ENCODE results near the gene ROR1. TPM values are rescaled to one million over a fixed set of nuclear protein-coding genes. Genes with fewer than 3 reads are reported as not detected.

ROR1 gene
- total RNA-seq, 1 experiment from 2014 or later: 2.7 TPM

DNA sequence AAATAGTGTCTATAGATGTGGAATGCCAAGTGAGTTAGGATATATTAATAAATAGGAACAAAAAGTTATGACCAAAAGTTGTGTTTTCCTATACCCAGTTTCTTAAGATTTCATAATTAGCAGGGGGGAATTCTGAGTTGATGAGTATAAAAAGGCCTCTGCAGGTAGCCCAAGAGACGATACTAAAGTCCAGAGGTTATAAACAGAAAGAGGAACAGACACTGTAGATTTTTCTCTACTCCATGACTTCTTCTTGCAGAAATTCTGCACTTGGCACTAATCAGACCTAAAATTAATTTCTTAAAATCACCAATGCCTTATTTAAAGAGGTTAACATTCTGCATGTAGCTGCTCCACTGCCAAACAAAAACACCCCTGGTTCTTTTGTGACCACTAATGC, 62.6 kb downstream of the ROR1 start:
- H3K9me3 ChIP-seq (ENCODE audit: control insufficient read depth in 1 of 2, insufficient read depth in 1 of 2, low read depth in 1 of 2, low read length in 2 of 2): no peaks in the 10 kb centered on the region
- H3K4me1 ChIP-seq (ENCODE audit: control insufficient read depth in 1 of 2, insufficient read depth in 2 of 2, low read length in 2 of 2): no peaks in the 10 kb centered on the region
- H2AFZ ChIP-seq (ENCODE audit: low read depth, low read length, poor library complexity, severe bottlenecking): no peak overlapping the region
- ChIA-PET POLR2A (no interaction called here), RAD21 (ENCODE audit: low non-redundant PET in 1 of 2, low total read pairs in 2 of 2, uncharacterized antibody in 2 of 2, unreplicated experiment in 2 of 2) (no interaction called here), CTCF (no interaction called here)
- H3K36me3 ChIP-seq (ENCODE audit: control insufficient read depth in 1 of 2, insufficient read depth in 2 of 2, low read length in 2 of 2): no peaks in the 10 kb centered on the region
- H3K4me2 ChIP-seq (ENCODE audit: low read length): no peak overlapping the region
- no peaks in the 10 kb centered on the region for H3K79me2 ChIP-seq (ENCODE audit: insufficient read depth, low read length)
- no peak overlapping the region for H3K9ac ChIP-seq (ENCODE audit: low read length)
- no TSS peak for BruUV-seq (replicated peaks)
- no peak for TF ChIP-seq TCF7L2 (IDR thresholded peaks at IDR 0.05; ENCODE audit: borderline replicate concordance, extremely low read depth, insufficient read depth, insufficient read length)
- no peak for TF ChIP-seq POLR2A (IDR thresholded peaks at IDR 0.05; ENCODE audit: borderline replicate concordance, extremely low read depth, insufficient read depth, insufficient read length)
- TF ChIP-seq EZH2 (IDR thresholded peaks at IDR 0.05): no peak
- TF ChIP-seq CEBPB (IDR thresholded peaks at IDR 0.05; ENCODE audit: low read depth): no peak
- TF ChIP-seq EZH2phosphoT487 (IDR thresholded peaks at IDR 0.05; ENCODE audit: borderline replicate concordance): no peak
- TF ChIP-seq ZNF274 (IDR thresholded peaks at IDR 0.05; ENCODE audit: low read depth, low read length): no peak
- TF ChIP-seq, protein P1, sequence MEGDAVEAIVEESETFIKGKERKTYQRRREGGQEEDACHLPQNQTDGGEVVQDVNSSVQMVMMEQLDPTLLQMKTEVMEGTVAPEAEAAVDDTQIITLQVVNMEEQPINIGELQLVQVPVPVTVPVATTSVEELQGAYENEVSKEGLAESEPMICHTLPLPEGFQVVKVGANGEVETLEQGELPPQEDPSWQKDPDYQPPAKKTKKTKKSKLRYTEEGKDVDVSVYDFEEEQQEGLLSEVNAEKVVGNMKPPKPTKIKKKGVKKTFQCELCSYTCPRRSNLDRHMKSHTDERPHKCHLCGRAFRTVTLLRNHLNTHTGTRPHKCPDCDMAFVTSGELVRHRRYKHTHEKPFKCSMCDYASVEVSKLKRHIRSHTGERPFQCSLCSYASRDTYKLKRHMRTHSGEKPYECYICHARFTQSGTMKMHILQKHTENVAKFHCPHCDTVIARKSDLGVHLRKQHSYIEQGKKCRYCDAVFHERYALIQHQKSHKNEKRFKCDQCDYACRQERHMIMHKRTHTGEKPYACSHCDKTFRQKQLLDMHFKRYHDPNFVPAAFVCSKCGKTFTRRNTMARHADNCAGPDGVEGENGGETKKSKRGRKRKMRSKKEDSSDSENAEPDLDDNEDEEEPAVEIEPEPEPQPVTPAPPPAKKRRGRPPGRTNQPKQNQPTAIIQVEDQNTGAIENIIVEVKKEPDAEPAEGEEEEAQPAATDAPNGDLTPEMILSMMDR (IDR thresholded peaks at IDR 0.05 in 2 of 3, conservative IDR thresholded peaks at IDR 0.05 in 1 of 3; ENCODE audit: borderline replicate concordance in 1 of 3, insufficient read depth in 1 of 3, low read depth in 2 of 3, low read length in 2 of 3): no peak
- DNase-seq (ENCODE audit: low read depth, low spot score) (no peak), ATAC-seq (no peak)
- no peaks in the 10 kb centered on the region for H4K20me1 ChIP-seq (ENCODE audit: insufficient read depth)
- intact Hi-C loops (cut with micrococcal nuclease): no loop called here
- no peaks in the 10 kb centered on the region for H3K27me3 ChIP-seq (ENCODE audit: insufficient read depth, low read length)
- no peak overlapping the region for H3K27ac ChIP-seq (ENCODE audit: low read depth, low read length)
- H3K4me3 ChIP-seq (replicated peaks in 1 of 2; ENCODE audit: low read depth in 1 of 2, low read length in 2 of 2): no peak overlapping the region
- H3K9me2 ChIP-seq (ENCODE audit: insufficient read depth): no peaks in the 10 kb centered on the region

DNA sequence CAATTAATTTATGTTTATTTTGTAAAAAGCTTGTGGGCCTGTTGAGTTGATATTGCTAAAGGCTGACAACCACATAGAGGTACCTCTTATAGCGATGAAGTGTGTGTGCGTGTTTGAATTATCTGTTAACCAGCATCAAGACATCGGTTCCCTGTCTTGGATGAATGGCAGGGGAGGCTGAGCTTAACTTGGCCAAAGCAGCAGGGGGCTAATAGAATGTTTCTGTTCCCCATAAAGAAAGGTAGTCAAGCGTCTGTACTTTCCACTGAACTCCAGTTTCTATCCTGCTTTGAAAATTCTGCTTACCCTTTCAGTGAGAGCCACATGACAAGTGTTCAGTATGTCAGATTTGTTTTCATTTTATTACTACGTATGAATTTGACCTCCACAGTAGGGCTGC, 63.0 kb downstream of the ROR1 start:
- DNase-seq (ENCODE audit: low read depth, low spot score) (no peak), ATAC-seq (no peak)
- H3K9ac ChIP-seq (ENCODE audit: low read length): no peak overlapping the region
- POLR2A ChIA-PET: no interaction called here
- H4K20me1 ChIP-seq (ENCODE audit: insufficient read depth): no peaks in the 10 kb centered on the region
- BruUV-seq (replicated peaks): no TSS peak
- H3K36me3 ChIP-seq (ENCODE audit: control insufficient read depth in 1 of 2, insufficient read depth in 2 of 2, low read length in 2 of 2): no peaks in the 10 kb centered on the region
- no peaks in the 10 kb centered on the region for H3K79me2 ChIP-seq (ENCODE audit: insufficient read depth, low read length)
- RAD21 ChIA-PET (ENCODE audit: low non-redundant PET in 1 of 2, low total read pairs in 2 of 2, uncharacterized antibody in 2 of 2, unreplicated experiment in 2 of 2): no interaction called here
- no peaks in the 10 kb centered on the region for H3K9me2 ChIP-seq (ENCODE audit: insufficient read depth)
- H3K4me2 ChIP-seq (ENCODE audit: low read length): no peak overlapping the region
- intact Hi-C loops (cut with micrococcal nuclease): no loop called here
- no peak overlapping the region for H3K4me3 ChIP-seq (replicated peaks in 1 of 2; ENCODE audit: low read depth in 1 of 2, low read length in 2 of 2)
- CTCF ChIA-PET: no interaction called here
- no peaks in the 10 kb centered on the region for H3K4me1 ChIP-seq (ENCODE audit: control insufficient read depth in 1 of 2, insufficient read depth in 2 of 2, low read length in 2 of 2)
- H3K27ac ChIP-seq (ENCODE audit: low read depth, low read length): no peak overlapping the region
- H2AFZ ChIP-seq (ENCODE audit: low read depth, low read length, poor library complexity, severe bottlenecking): no peak overlapping the region
- no peaks in the 10 kb centered on the region for H3K27me3 ChIP-seq (ENCODE audit: insufficient read depth, low read length)
- H3K9me3 ChIP-seq (ENCODE audit: control insufficient read depth in 1 of 2, insufficient read depth in 1 of 2, low read depth in 1 of 2, low read length in 2 of 2): no peaks in the 10 kb centered on the region
- TF ChIP-seq SIN3A (IDR thresholded peaks at IDR 0.05; ENCODE audit: low read depth) (no peak), FOSL1 (IDR thresholded peaks at IDR 0.05; ENCODE audit: low read depth) (no peak), ELF1 (IDR thresholded peaks at IDR 0.05; ENCODE audit: borderline replicate concordance, low read depth) (no peak), TCF7L2 (IDR thresholded peaks at IDR 0.05; ENCODE audit: borderline replicate concordance, extremely low read depth, insufficient read depth, insufficient read length) (no peak), SRF (IDR thresholded peaks at IDR 0.05; ENCODE audit: low read depth) (no peak), CBX3 (IDR thresholded peaks at IDR 0.05; ENCODE audit: low read depth) (no peak), JUND (IDR thresholded peaks at IDR 0.05) (no peak)
- TF ChIP-seq, protein P1 (IDR thresholded peaks at IDR 0.05 in 2 of 3, conservative IDR thresholded peaks at IDR 0.05 in 1 of 3; ENCODE audit: borderline replicate concordance in 1 of 3, insufficient read depth in 1 of 3, low read depth in 2 of 3, low read length in 2 of 3): no peak
- TF ChIP-seq, protein P2, sequence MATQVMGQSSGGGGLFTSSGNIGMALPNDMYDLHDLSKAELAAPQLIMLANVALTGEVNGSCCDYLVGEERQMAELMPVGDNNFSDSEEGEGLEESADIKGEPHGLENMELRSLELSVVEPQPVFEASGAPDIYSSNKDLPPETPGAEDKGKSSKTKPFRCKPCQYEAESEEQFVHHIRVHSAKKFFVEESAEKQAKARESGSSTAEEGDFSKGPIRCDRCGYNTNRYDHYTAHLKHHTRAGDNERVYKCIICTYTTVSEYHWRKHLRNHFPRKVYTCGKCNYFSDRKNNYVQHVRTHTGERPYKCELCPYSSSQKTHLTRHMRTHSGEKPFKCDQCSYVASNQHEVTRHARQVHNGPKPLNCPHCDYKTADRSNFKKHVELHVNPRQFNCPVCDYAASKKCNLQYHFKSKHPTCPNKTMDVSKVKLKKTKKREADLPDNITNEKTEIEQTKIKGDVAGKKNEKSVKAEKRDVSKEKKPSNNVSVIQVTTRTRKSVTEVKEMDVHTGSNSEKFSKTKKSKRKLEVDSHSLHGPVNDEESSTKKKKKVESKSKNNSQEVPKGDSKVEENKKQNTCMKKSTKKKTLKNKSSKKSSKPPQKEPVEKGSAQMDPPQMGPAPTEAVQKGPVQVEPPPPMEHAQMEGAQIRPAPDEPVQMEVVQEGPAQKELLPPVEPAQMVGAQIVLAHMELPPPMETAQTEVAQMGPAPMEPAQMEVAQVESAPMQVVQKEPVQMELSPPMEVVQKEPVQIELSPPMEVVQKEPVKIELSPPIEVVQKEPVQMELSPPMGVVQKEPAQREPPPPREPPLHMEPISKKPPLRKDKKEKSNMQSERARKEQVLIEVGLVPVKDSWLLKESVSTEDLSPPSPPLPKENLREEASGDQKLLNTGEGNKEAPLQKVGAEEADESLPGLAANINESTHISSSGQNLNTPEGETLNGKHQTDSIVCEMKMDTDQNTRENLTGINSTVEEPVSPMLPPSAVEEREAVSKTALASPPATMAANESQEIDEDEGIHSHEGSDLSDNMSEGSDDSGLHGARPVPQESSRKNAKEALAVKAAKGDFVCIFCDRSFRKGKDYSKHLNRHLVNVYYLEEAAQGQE (IDR thresholded peaks at IDR 0.05; ENCODE audit: low read depth): no peak

Data from HCT116 (cell line).